ENCODE measurements around the gene LRRK1. TPM values are rescaled to one million over a fixed set of nuclear protein-coding genes. Genes with fewer than 3 reads are reported as not detected.

The LRRK1 gene
- total RNA-seq, 1 donor from 2014 or later = 0.86 TPM

- no peak for DNase-seq (ENCODE audit: low spot score, unreplicated experiment)
- no peak overlapping the region for H3K4me3 Mint-ChIP-seq (ENCODE audit: low read depth)
- no peaks in the 10 kb centered on the region for H3K36me3 Mint-ChIP-seq (ENCODE audit: insufficient read depth)
- peak overlapping the region; percentile 39 for H3K27ac Mint-ChIP-seq
- H3K27me3 Mint-ChIP-seq = no peaks in the 10 kb centered on the region
- H3K4me1 Mint-ChIP-seq (ENCODE audit: low read depth) = peaks cover 3% of the 10 kb centered on the region
- H3K9me3 Mint-ChIP-seq (ENCODE audit: low read depth) = peaks cover 3% of the 10 kb centered on the region
- TF ChIP-seq CTCF (IDR thresholded peaks at IDR 0.05; ENCODE audit: unreplicated experiment) = no peak
Observed at GRCh38 chr15:101105059-101105891, 186.1 kb downstream of the LRRK1 start.

GRCh38 chr15:101107101-101107500, 187.9 kb downstream of the LRRK1 start:
- H3K36me3 Mint-ChIP-seq (ENCODE audit: insufficient read depth) = no peaks in the 10 kb centered on the region
- H3K4me1 Mint-ChIP-seq (ENCODE audit: low read depth) = peaks cover 3% of the 10 kb centered on the region
- TF ChIP-seq CTCF (IDR thresholded peaks at IDR 0.05; ENCODE audit: unreplicated experiment) = no peak
- H3K9me3 Mint-ChIP-seq (ENCODE audit: low read depth) = no peaks in the 10 kb centered on the region
- no peak overlapping the region for H3K4me3 Mint-ChIP-seq (ENCODE audit: low read depth)
- peaks cover 3% of the 10 kb centered on the region for H3K27me3 Mint-ChIP-seq
- H3K27ac Mint-ChIP-seq = no peak overlapping the region
- DNase-seq (ENCODE audit: low spot score, unreplicated experiment) = no peak

- DNase-seq (ENCODE audit: low spot score, unreplicated experiment) = no peak
- Mint-ChIP-seq H3K4me3 (ENCODE audit: low read depth) (no peak overlapping the region), H3K27me3 (peaks cover 6% of the 10 kb centered on the region)
Observed at GRCh38 chr15:101107625-101108460, 188.7 kb downstream of the LRRK1 start.

DNA sequence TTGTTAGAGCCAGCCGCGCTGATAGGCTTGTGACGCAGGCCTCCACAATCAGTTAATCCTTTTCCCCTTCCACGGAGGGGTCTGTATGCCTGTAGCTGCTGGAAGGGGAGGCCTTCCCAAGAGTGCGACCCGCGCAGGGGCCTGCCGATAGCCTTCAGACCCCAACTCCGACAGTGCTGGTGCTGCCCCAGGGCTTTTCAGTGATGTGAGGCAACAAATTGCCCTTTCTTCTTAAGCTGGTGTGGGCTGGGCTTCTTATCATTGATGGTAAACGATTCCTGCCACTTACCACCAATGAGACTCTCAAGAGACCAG, 189.3 kb downstream of the LRRK1 start:
- no peak for DNase-seq (ENCODE audit: low spot score, unreplicated experiment)
- no peak overlapping the region for H3K27ac Mint-ChIP-seq
- H3K4me1 Mint-ChIP-seq (ENCODE audit: low read depth) = peaks cover 3% of the 10 kb centered on the region
- no peaks in the 10 kb centered on the region for H3K36me3 Mint-ChIP-seq (ENCODE audit: insufficient read depth)
- no peaks in the 10 kb centered on the region for H3K9me3 Mint-ChIP-seq (ENCODE audit: low read depth)
- TF ChIP-seq CTCF (IDR thresholded peaks at IDR 0.05; ENCODE audit: unreplicated experiment) = no peak
- H3K27me3 Mint-ChIP-seq = peaks cover 6% of the 10 kb centered on the region
- no peak overlapping the region for H3K4me3 Mint-ChIP-seq (ENCODE audit: low read depth)

More at GRCh38 chr15:101107625-101108460, 188.7 kb downstream of the LRRK1 start:
- Mint-ChIP-seq H3K36me3 (ENCODE audit: insufficient read depth) (no peaks in the 10 kb centered on the region), H3K27ac (no peak overlapping the region), H3K4me1 (ENCODE audit: low read depth) (peaks cover 3% of the 10 kb centered on the region), H3K9me3 (ENCODE audit: low read depth) (no peaks in the 10 kb centered on the region)
- no peak for TF ChIP-seq CTCF (IDR thresholded peaks at IDR 0.05; ENCODE audit: unreplicated experiment)

DNA sequence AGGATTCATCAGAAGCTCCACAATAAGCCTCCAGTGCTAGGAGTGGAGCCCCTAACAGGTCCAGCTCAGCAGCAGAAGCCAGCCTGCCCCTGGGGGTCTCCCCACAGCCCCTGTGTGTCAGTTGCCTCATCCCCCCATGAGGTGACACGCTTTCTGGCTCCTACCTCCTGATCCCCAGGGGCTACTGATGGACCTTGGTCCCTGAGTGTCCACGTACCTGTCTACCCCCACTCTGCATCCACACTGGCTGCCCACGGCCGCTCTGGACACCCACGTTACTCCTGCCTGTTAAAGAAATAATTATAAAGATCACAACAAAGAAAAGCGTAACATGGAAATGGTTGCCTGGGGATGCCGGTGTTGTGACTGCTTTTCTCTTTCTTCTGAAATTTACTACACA, 189.6 kb downstream of the LRRK1 start:
- H3K4me3 Mint-ChIP-seq (ENCODE audit: low read depth) = no peak overlapping the region
- peaks cover 3% of the 10 kb centered on the region for H3K4me1 Mint-ChIP-seq (ENCODE audit: low read depth)
- no peak for DNase-seq (ENCODE audit: low spot score, unreplicated experiment)
- no peak overlapping the region for H3K27ac Mint-ChIP-seq
- no peaks in the 10 kb centered on the region for H3K36me3 Mint-ChIP-seq (ENCODE audit: insufficient read depth)
- TF ChIP-seq CTCF (IDR thresholded peaks at IDR 0.05; ENCODE audit: unreplicated experiment) = no peak
- H3K9me3 Mint-ChIP-seq (ENCODE audit: low read depth) = no peaks in the 10 kb centered on the region
- peaks cover 6% of the 10 kb centered on the region for H3K27me3 Mint-ChIP-seq

All from progenitor cell of endocrine pancreas (in vitro differentiated cells).